SK-N-SH (cell line): ENCODE results near the gene ETFA. TPM values are rescaled to one million over a fixed set of nuclear protein-coding genes. Genes with fewer than 3 reads are reported as not detected.

ENCODE experiments used
- CTCF ChIA-PET: fragments of 300-600, 350-600 bp; formaldehyde crosslinking; extraction: SDS; loops from one replicate; lab custom pipeline; 2021; lab: Yijun Ruan, JAX
- POLR2A ChIA-PET: fragments of 350-600 bp; sonication (Branson Sonifier 250); formaldehyde crosslinking; extraction: SDS; loops from one replicate; lab custom pipeline; 2020; ENCODE audit warnings: antibody characterized with exemption, inconsistent platforms; lab: Yijun Ruan, JAX
- DNase-seq: peaks from one replicate; pipeline ENCODE4 v3.0.0; 2012
- H2AFZ ChIP-seq: fragments of 200-600 bp; sonication (generic); 2 replicates; pipeline ENCODE4 v1.8.1; 2016; ENCODE audit warnings: antibody characterized with exemption, mild to moderate bottlenecking, low read depth
- H3F3A ChIP-seq: fragments of 200-600 bp; sonication (generic); replicated peaks from 2 replicates; pipeline ENCODE3; 2016; ENCODE audit warnings: antibody characterized with exemption, mild to moderate bottlenecking; ENCODE audit not compliant: insufficient read depth
- H3K27ac ChIP-seq, 2 experiments: fragments of 200-500 bp in 1 of 2; fragments of 200-600 bp in 1 of 2; sonication (Bioruptor generic) in 1 of 2; sonication (generic), shearing (Covaris generic) in 1 of 2; 2 replicates each; pipeline versions ENCODE4 v1.5.1 to v1.6.1; 2014 to 2016; ENCODE audit warnings: low read depth in 2 of 2, inconsistent platforms in 1 of 2, low read length in 1 of 2, mild to moderate bottlenecking in 1 of 2, mixed read lengths in 1 of 2
- H3K27me3 ChIP-seq: fragments of 200-600 bp; sonication (generic), shearing (Covaris generic); 2 replicates; pipeline ENCODE4 v1.6.1; 2016; ENCODE audit warnings: mixed run types; ENCODE audit not compliant: insufficient read depth
- H3K36me3 ChIP-seq, 2 experiments: fragments of 200-500 bp in 1 of 2; fragments of 200-600 bp in 1 of 2; sonication (Bioruptor generic) in 1 of 2; sonication (generic) in 1 of 2; replicated peaks in 1 of 2; 2 replicates each; pipeline versions ENCODE3 to v1.5.1; 2014 to 2016; ENCODE audit warnings: low read length in 1 of 2, mild to moderate bottlenecking in 1 of 2; ENCODE audit not compliant: insufficient read depth in 2 of 2, control insufficient read depth in 1 of 2
- H3K4me1 ChIP-seq, 2 experiments: fragments of 200-500 bp in 1 of 2; fragments of 200-600 bp in 1 of 2; sonication (Bioruptor generic) in 1 of 2; sonication (generic), shearing (Covaris generic) in 1 of 2; 2 replicates each; pipeline versions ENCODE4 v1.5.1 to v1.6.1; 2014 to 2016; ENCODE audit warnings: low read depth in 1 of 2, low read length in 1 of 2, mixed run types in 1 of 2; ENCODE audit not compliant: insufficient read depth in 2 of 2, control insufficient read depth in 1 of 2
- H3K4me2 ChIP-seq: fragments of 200-600 bp; sonication (generic), shearing (Covaris generic); 2 replicates; pipeline ENCODE4 v1.6.1; 2017; ENCODE audit warnings: mixed run types
- H3K4me3 ChIP-seq, 2 experiments: fragments of 200-500 bp in 1 of 2; fragments of 200-600 bp in 1 of 2; sonication (Bioruptor generic) in 1 of 2; sonication (generic), shearing (Covaris generic) in 1 of 2; 2 replicates each; pipeline versions ENCODE4 v1.5.1 to v1.8.1; 2014 to 2016; ENCODE audit warnings: low read depth in 2 of 2, inconsistent platforms in 1 of 2, low read length in 1 of 2, mild to moderate bottlenecking in 1 of 2, mixed read lengths in 1 of 2, moderate library complexity in 1 of 2
- H3K79me2 ChIP-seq: fragments of 200-600 bp; sonication (generic); 2 replicates; pipeline ENCODE4 v1.8.1; 2017; ENCODE audit warnings: mild to moderate bottlenecking; ENCODE audit not compliant: insufficient read depth
- H3K9ac ChIP-seq: fragments of 200-600 bp; sonication (generic); 2 replicates; pipeline ENCODE4 v1.6.1; 2017; ENCODE audit warnings: mixed run types
- H3K9me2 ChIP-seq: fragments of 200-600 bp; sonication (generic); 2 replicates; pipeline ENCODE4 v1.6.1; 2017; ENCODE audit warnings: mixed run types
- H3K9me3 ChIP-seq: fragments of 200-600 bp; sonication (generic); 2 replicates; pipeline ENCODE4 v1.6.1; 2017; ENCODE audit warnings: mixed run types, mild to moderate bottlenecking, moderate library complexity
- H4K20me1 ChIP-seq: fragments of 200-600 bp; sonication (generic); 2 replicates; pipeline ENCODE4 v1.6.1; 2017; ENCODE audit warnings: mild to moderate bottlenecking, mixed run types; ENCODE audit not compliant: insufficient read depth
- CHD2 ChIP-seq: fragments of 150-350 bp; IDR thresholded peaks from 2 replicates; pipeline ENCODE4 v1.6.1; 2018; ENCODE audit warnings: low read length; ENCODE audit not compliant: partially characterized antibody
- CTCF ChIP-seq: fragments of 200-600 bp; sonication (generic); IDR thresholded peaks from 2 replicates; pipeline ENCODE4 v1.6.1; 2017; ENCODE audit warnings: antibody characterized with exemption, mild to moderate bottlenecking, moderate library complexity
- ELF1 ChIP-seq: IDR thresholded peaks from 2 replicates; pipeline ENCODE4 v1.4.0; 2012
- EP300 ChIP-seq, 2 experiments: IDR thresholded peaks; 2 replicates each; pipeline versions ENCODE4 v1.4.0 to v1.6.1; 2012; ENCODE audit warnings: borderline replicate concordance in 1 of 2, low read depth in 1 of 2, low read length in 1 of 2
- FOSL2 ChIP-seq: IDR thresholded peaks from 2 replicates; pipeline ENCODE4 v1.4.0; 2012; ENCODE audit warnings: low read depth, mild to moderate bottlenecking, moderate library complexity, borderline replicate concordance
- FOXJ3 ChIP-seq: sonication (generic); formaldehyde crosslinking; IDR thresholded peaks from 2 replicates; pipeline ENCODE4 v1.5.1; 2020; ENCODE audit warnings: mild to moderate bottlenecking, missing genetic modification reagents
- GABPA ChIP-seq: IDR thresholded peaks from 2 replicates; pipeline ENCODE4 v1.4.0; 2012; ENCODE audit warnings: low read depth, mild to moderate bottlenecking
- MAX ChIP-seq: IDR thresholded peaks from 2 replicates; pipeline ENCODE4 v1.4.0; 2012; ENCODE audit warnings: low read depth
- MEF2A ChIP-seq: IDR thresholded peaks from 2 replicates; pipeline ENCODE4 v1.4.0; 2012; ENCODE audit warnings: low read depth, borderline replicate concordance
- MXI1 ChIP-seq: IDR thresholded peaks from 2 replicates; pipeline ENCODE4 v1.6.1; 2012; ENCODE audit warnings: mild to moderate bottlenecking, low read depth, low read length, improper control_type of control experiment
- NFIC ChIP-seq: IDR thresholded peaks from 2 replicates; pipeline ENCODE4 v1.4.0; 2012; ENCODE audit warnings: borderline replicate concordance
- NRF1 ChIP-seq: IDR thresholded peaks from 2 replicates; pipeline ENCODE4 v1.6.1; 2012; ENCODE audit warnings: low read depth, mild to moderate bottlenecking, low read length
- PBX3 ChIP-seq: IDR thresholded peaks from 2 replicates; pipeline ENCODE4; 2012
- RAD21 ChIP-seq: IDR thresholded peaks from 2 replicates; pipeline ENCODE4 v1.6.1; 2012; ENCODE audit warnings: mild to moderate bottlenecking, low read length
- RCOR1 ChIP-seq: fragments of 150-350 bp; IDR thresholded peaks from 2 replicates; pipeline ENCODE4 v1.6.1; 2017; ENCODE audit warnings: antibody characterized with exemption, low read length
- REST ChIP-seq: IDR thresholded peaks from 2 replicates; pipeline ENCODE4 v1.6.1; 2012; ENCODE audit warnings: mild to moderate bottlenecking, low read depth, low read length, moderate library complexity
- RFX5 ChIP-seq: IDR thresholded peaks from 2 replicates; pipeline ENCODE4 v1.6.1; 2012; ENCODE audit warnings: mild to moderate bottlenecking, improper control_type of control experiment, low read length
- RXRA ChIP-seq: IDR thresholded peaks from 2 replicates; pipeline ENCODE4 v1.4.0; 2012; ENCODE audit warnings: low read depth, mild to moderate bottlenecking, borderline replicate concordance
- SMC3 ChIP-seq: IDR thresholded peaks from 2 replicates; pipeline ENCODE4 v1.6.1; 2012; ENCODE audit warnings: low read depth, low read length, improper control_type of control experiment
- TAF1 ChIP-seq: IDR thresholded peaks from 2 replicates; pipeline ENCODE4 v1.6.1; 2012; ENCODE audit warnings: low read depth, mild to moderate bottlenecking, low read length, moderate library complexity, borderline replicate concordance
- TCF12 ChIP-seq: IDR thresholded peaks from 2 replicates; pipeline ENCODE4 v1.4.0; 2012
- TEAD4 ChIP-seq: IDR thresholded peaks from 2 replicates; pipeline ENCODE4 v1.4.0; 2012; ENCODE audit warnings: mild to moderate bottlenecking, borderline replicate concordance; ENCODE audit not compliant: insufficient read depth
- USF1 ChIP-seq: IDR thresholded peaks from 2 replicates; pipeline ENCODE4 v1.4.0; 2012; ENCODE audit warnings: low read depth, borderline replicate concordance
- USF2 ChIP-seq: fragments of 150-350 bp; IDR thresholded peaks from 2 replicates; pipeline ENCODE4 v1.6.1; 2017; ENCODE audit warnings: antibody characterized with exemption, low read length, low read depth, borderline replicate concordance
- WGBS: methylation state at CpG from one replicate; pipeline ENCODE4 v1.1.6; 2017; ENCODE audit warnings: low lambda C conversion rate; 5-methylcytosine and 5-hydroxymethylcytosine counted together
- polyA plus RNA-seq, 3 experiments: library from polyadenylated mRNA; depleted of rRNA; stranded (reverse); fragments of >200 nt; gene quantifications; 2 replicates each; pipeline ENCODE4 v1.2.3, GENCODE V29; 2012

Gene ETFA
- polyA plus RNA-seq (2012; rRNA removed) = 122 and 164 TPM in 2 replicates
- 172 and 191 TPM in 2 replicates for polyA plus RNA-seq (2012; cell fraction: cytosol; rRNA removed)
- 45.2 and 94.3 TPM in 2 replicates for polyA plus RNA-seq (2012; cell fraction: nucleus; rRNA removed)

- Histone ChIP-seq H3K27me3 (no peaks in the 10 kb centered on the region), H3K9me2 (no peaks in the 10 kb centered on the region), H3K4me2 (peak within 1 kb of the TSS; percentile 88), H3K9me3 (no peaks in the 10 kb centered on the region), H3K79me2 (peaks cover 49% of the 10 kb centered on the region), H3K4me3 (peak within 1 kb of the TSS; percentile 81 to 91), H3F3A (peaks cover 6% of the 10 kb centered on the region), H4K20me1 (peaks cover 20% of the 10 kb centered on the region; the same call in 1 of the 2 replicates), H3K4me1 (peaks cover 0 to 13% of the 10 kb centered on the region in 2 experiments; a peak in 2 of 4 replicates), H2AFZ (peak within 1 kb of the TSS; percentile 99), H3K27ac (peak within 1 kb of the TSS; percentile 80 to 96), H3K36me3 (no peaks in the 10 kb centered on the region), H3K9ac (peak within 1 kb of the TSS; percentile 87)
- CTCF ChIA-PET = no interaction called here
- POLR2A ChIA-PET = interaction anchor here (0.9 to 1.7 kb wide), 4 partner anchors 19 to 114 kb away, joined by 3 to 12 read pairs (median 4); partner anchors contain the start of gene ISL2
- DNase-seq = peak; percentile 97
- WGBS = 1% methylated on average over 30 of the region's 60 CpGs
- TF ChIP-seq RFX5 = peak; percentile 63
- no peak for TF ChIP-seq FOSL2
- TF ChIP-seq MAX = peak; percentile 89
- TF ChIP-seq TAF1 = peak; percentile 92
- peak in 1 of 2 experiments; percentile 49; a peak in 1 of 4 replicates for TF ChIP-seq EP300 (IDR thresholded peaks at IDR 0.05; ENCODE audit: borderline replicate concordance in 1 of 2, low read depth in 1 of 2, low read length in 1 of 2)
- TF ChIP-seq NFIC = no peak
- no peak for TF ChIP-seq SMC3
- no peak for TF ChIP-seq FOXJ3 (CRISPR knock-in tag)
- peak; percentile 50; the same call in 1 of the 2 replicates for TF ChIP-seq USF1
- peak; percentile 70 for TF ChIP-seq MXI1
- TF ChIP-seq TEAD4 = no peak
- TF ChIP-seq GABPA = no peak
- TF ChIP-seq PBX3 = no peak; the same call in 1 of the 2 replicates
- TF ChIP-seq MEF2A = no peak
- TF ChIP-seq TCF12 = no peak
- TF ChIP-seq REST = peak; percentile 9; the same call in 1 of the 2 replicates
- no peak for TF ChIP-seq RXRA
- TF ChIP-seq USF2 = peak; percentile 47; the same call in 1 of the 2 replicates
- TF ChIP-seq NRF1 = peak; percentile 70
- TF ChIP-seq RCOR1 = no peak; the same call in 1 of the 2 replicates
- peak; percentile 100 for TF ChIP-seq CHD2
- TF ChIP-seq RAD21 = no peak
- TF ChIP-seq ELF1 = 0 out of 2 replicates have a peak, but pooled peaks have one; percentile 35
- no peak for TF ChIP-seq CTCF
Measured at GRCh38 chr15:76311100-76311953, at the start of gene ETFA. Gene ETFA (minus strand): TSS chr15:76311469. CDS start chr15:76311388, 81 bp downstream.
